ENCODE results near the gene PTPN2. TPM values are rescaled to one million over a fixed set of nuclear protein-coding genes. Genes with fewer than 3 reads are reported as not detected.

PTPN2 gene
- total RNA-seq = 10 to 100 TPM in 5 of 6 experiments, 1 to 10 TPM in 1; 7.5 to 41.1 (median 14.7) TPM
- long read RNA-seq, partial matches to known transcripts = 0 of 3 reads
- long read RNA-seq, other reads (novel, unspliced or antisense) = 3 of 3 reads

- H3K9me3 ChIP-seq = no peaks in the 10 kb centered on the region
- ATAC-seq (peak; percentile 84 to 93 (median 90)), DNase-seq (peak; percentile 93 to 96 (median 95))
- TF ChIP-seq POLR2A (IDR thresholded peaks at IDR 0.05) (peak; percentile 99), CTCF (IDR thresholded peaks at IDR 0.05) (no peak)
- WGBS (ENCODE audit: insufficient coverage, low coverage, low lambda C conversion rate, missing lambda C conversion rate) = under 1% methylated on average over 26 of the region's 97 CpGs
- no peaks in the 10 kb centered on the region for H3K27me3 ChIP-seq
- no peaks in the 10 kb centered on the region for H3K36me3 ChIP-seq
- peaks cover 0 to 30% (median 7%) of the 10 kb centered on the region in 4 donors for H3K4me1 ChIP-seq
- H3K27ac ChIP-seq = peak within 1 kb of the TSS; percentile 98 to 99 (median 99)
- peak within 1 kb of the TSS; percentile 75 to 85 (median 82) for H3K4me3 ChIP-seq
- intact Hi-C loops (cut with DNase I) = no loop called here
Observed at GRCh38 chr18:12883684-12884405, at the start of gene PTPN2. TSS of gene PTPN2 (minus strand) at chr18:12884237. CDS start at chr18:12884141, 96 bp downstream.

GRCh38 chr18:12933327-12933726 lies 49.3 kb upstream of the PTPN2 start:
- DNase-seq = no peak
- Histone ChIP-seq H3K27me3 (no peaks in the 10 kb centered on the region), H3K27ac (no peak overlapping the region), H3K4me3 (no peak overlapping the region), H3K9me3 (no peaks in the 10 kb centered on the region), H3K4me1 (no peaks in the 10 kb centered on the region), H3K36me3 (no peaks in the 10 kb centered on the region)
- TF ChIP-seq POLR2A (IDR thresholded peaks at IDR 0.05) (no peak), CTCF (IDR thresholded peaks at IDR 0.05) (no peak)
- intact Hi-C loops (cut with DNase I) = loop anchor here (5.0 to 10.0 kb wide), 3 partner anchors 186 to 206 kb away; no protein-coding TSS in a partner anchor
- ATAC-seq = no peak

- no peak for ATAC-seq
- Histone ChIP-seq H3K4me1 (no peaks in the 10 kb centered on the region), H3K27ac (no peak overlapping the region), H3K27me3 (no peaks in the 10 kb centered on the region), H3K4me3 (no peak overlapping the region), H3K36me3 (no peaks in the 10 kb centered on the region), H3K9me3 (no peaks in the 10 kb centered on the region)
- WGBS (ENCODE audit: insufficient coverage, low coverage, low lambda C conversion rate, missing lambda C conversion rate) = 72% methylated on average over 3 of the region's 3 CpGs
- no peak for TF ChIP-seq POLR2A (IDR thresholded peaks at IDR 0.05)
- TF ChIP-seq CTCF (IDR thresholded peaks at IDR 0.05) = no peak
- peak in 1 of 3 donors; percentile 19 for DNase-seq
- intact Hi-C loops (cut with DNase I) = loop anchor here (5.0 to 10.0 kb wide), 3 partner anchors 184 to 204 kb away; no protein-coding TSS in a partner anchor
Observed at GRCh38 chr18:12930908-12931307, 46.9 kb upstream of the PTPN2 start.

- Histone ChIP-seq H3K4me3 (no peak overlapping the region), H3K4me1 (no peaks in the 10 kb centered on the region), H3K27ac (no peak overlapping the region), H3K27me3 (no peaks in the 10 kb centered on the region), H3K36me3 (no peaks in the 10 kb centered on the region), H3K9me3 (no peaks in the 10 kb centered on the region)
- WGBS (ENCODE audit: insufficient coverage, low coverage, low lambda C conversion rate, missing lambda C conversion rate) = 79% methylated on average over 2 of the region's 3 CpGs
- intact Hi-C loops (cut with DNase I) = loop anchor here (5.0 to 10.0 kb wide), 3 partner anchors 183 to 203 kb away; no protein-coding TSS in a partner anchor
- DNase-seq = no peak
- TF ChIP-seq POLR2A (IDR thresholded peaks at IDR 0.05) (no peak), CTCF (IDR thresholded peaks at IDR 0.05) (no peak)
- ATAC-seq = no peak
Observed at GRCh38 chr18:12930376-12930775, 46.3 kb upstream of the PTPN2 start.

Measured in right lobe of liver (tissue), 6 donors.